ENCODE data around the gene PEX11G. TPM values are rescaled to one million over a fixed set of nuclear protein-coding genes. Genes with fewer than 3 reads are reported as not detected.

The PEX11G gene
- total and polyA plus RNA-seq, 10 donors, result 2.3 to 9.6 (median 4.6) TPM

DNA sequence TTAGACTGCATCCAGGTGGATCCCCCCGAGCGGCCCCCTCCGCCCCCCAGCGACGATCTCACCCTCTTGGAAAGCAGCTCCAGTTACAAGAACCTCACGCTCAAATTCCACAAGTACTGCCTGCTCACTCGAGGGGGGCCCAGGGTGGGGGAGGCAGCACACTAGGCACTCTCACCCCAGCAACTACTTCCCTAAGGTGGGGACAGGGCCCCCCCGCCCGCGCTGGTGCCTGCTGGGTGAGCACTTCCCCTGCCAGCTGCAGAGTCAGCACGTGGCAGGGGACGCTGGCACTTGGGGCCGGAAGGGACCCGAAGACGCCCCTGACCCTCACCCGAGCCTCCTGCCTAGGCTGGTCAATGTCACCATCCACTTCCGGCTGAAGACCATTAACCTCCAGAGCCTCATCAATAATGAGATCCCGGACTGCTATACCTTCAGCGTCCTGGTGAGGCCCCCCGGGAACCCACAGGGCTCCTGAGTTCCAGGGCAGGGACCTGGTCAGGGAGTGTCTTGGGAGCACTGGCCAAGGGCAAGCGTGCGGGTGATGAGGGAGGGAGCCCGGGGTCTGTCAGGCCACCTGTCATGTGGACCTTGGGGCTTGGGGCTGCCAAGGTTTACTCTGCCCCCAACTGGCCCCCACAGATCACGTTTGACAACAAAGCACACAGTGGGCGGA is 38.8 kb upstream of the PEX11G start:
- DNase-seq, result peak; percentile 92
- H3K36me3 ChIP-seq, result peaks cover 0 to 87% (median 35%) of the 10 kb centered on the region in 6 donors
- intact Hi-C loops (cut with DNase I; ENCODE audit: low total_unique reads), result no loop called here
- no peaks in the 10 kb centered on the region for H3K9me3 ChIP-seq
- H3K27ac ChIP-seq, result peak overlapping the region; percentile 42 to 84 (median 72)
- H3K4me1 ChIP-seq, result peaks cover 13 to 77% (median 42%) of the 10 kb centered on the region in 6 donors
- TF ChIP-seq POLR2A (IDR thresholded peaks at IDR 0.05), result no peak
- peak; percentile 82 to 89 (median 86) for TF ChIP-seq POLR2AphosphoS5 (IDR thresholded peaks at IDR 0.05)
- 45 to 69% (median 52%) methylated on average over 12 to 25 of the region's 25 CpGs for WGBS, 5 donors
- peak overlapping the region in 2 of 8 donors; percentile 28 to 59 for H3K4me3 ChIP-seq
- H3K27me3 ChIP-seq (replicated peaks in 1 of 7), result no peaks in the 10 kb centered on the region

- Histone ChIP-seq H3K27ac (peak overlapping the region; percentile 35 to 84 (median 72)), H3K27me3 (replicated peaks in 1 of 7) (no peaks in the 10 kb centered on the region), H3K9me3 (no peaks in the 10 kb centered on the region), H3K4me3 (peak overlapping the region in 5 of 8 donors; percentile 1 to 59 (median 7)), H3K4me1 (peaks cover 20 to 84% (median 52%) of the 10 kb centered on the region in 6 donors), H3K36me3 (peaks cover 0 to 73% (median 35%) of the 10 kb centered on the region in 6 donors)
- 70 to 91% (median 85%) methylated on average over 16 to 31 of the region's 31 CpGs for WGBS, 5 donors
- TF ChIP-seq POLR2A (IDR thresholded peaks at IDR 0.05) (no peak), POLR2AphosphoS5 (IDR thresholded peaks at IDR 0.05) (peak; percentile 29 to 67 (median 62))
- peak; percentile 74 for DNase-seq
- intact Hi-C loops (cut with DNase I; ENCODE audit: low total_unique reads), result no loop called here
These were observed 37.5 kb upstream of the PEX11G start for GRCh38 chr19:7526059-7526929.

DNA sequence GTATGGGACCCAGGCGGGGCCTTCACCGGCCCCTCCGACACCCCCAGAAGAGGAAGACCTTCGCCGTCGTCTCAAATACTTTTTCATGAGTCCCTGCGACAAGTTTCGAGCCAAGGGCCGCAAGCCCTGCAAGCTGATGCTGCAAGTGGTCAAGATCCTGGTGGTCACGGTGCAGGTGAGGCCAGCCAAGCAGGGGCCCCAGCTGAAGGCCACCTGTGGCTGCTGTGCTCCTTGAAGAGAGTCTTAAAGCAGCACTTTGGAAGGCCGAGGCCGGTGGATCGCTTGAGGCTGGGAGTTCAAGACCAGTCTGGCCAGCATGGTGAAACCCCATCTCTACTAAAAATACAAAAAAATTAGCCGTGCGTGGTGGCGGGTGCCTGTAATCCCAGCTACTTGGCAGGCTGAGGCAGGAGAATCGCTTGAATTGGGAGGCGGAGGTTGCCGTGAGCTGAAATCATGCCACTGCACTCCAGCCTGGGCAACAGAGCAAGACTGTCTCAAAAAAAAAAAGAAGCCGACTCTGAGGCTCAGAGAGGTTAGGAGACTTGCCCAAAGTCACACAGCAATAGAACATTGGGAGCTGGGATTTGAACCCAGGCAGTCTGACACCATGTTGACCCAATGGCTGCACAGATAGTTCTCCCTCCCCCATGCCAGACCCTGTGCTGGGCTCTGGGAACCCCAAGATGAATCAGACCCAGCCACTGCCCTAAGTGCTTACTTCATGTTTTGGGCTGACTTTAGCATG is 36.3 kb upstream of the PEX11G start:
- H3K36me3 ChIP-seq, result peaks cover 0 to 67% (median 28%) of the 10 kb centered on the region in 6 donors
- H3K27me3 ChIP-seq (replicated peaks in 1 of 7), result no peaks in the 10 kb centered on the region
- peak overlapping the region in 2 of 8 donors; percentile 86 to 91 for H3K4me3 ChIP-seq
- no peaks in the 10 kb centered on the region for H3K9me3 ChIP-seq
- 94 to 96% (median 96%) methylated on average over 20 of the region's 20 CpGs for WGBS, 5 donors
- peak overlapping the region in 6 of 8 donors; percentile 48 to 84 (median 72) for H3K27ac ChIP-seq
- intact Hi-C loops (cut with DNase I; ENCODE audit: low total_unique reads), result no loop called here
- peak; percentile 75 for DNase-seq
- H3K4me1 ChIP-seq, result peaks cover 20 to 95% (median 59%) of the 10 kb centered on the region in 6 donors
- TF ChIP-seq POLR2AphosphoS5 (IDR thresholded peaks at IDR 0.05), result no peak
- no peak for TF ChIP-seq POLR2A (IDR thresholded peaks at IDR 0.05)
- TF ChIP-seq, protein P1, sequence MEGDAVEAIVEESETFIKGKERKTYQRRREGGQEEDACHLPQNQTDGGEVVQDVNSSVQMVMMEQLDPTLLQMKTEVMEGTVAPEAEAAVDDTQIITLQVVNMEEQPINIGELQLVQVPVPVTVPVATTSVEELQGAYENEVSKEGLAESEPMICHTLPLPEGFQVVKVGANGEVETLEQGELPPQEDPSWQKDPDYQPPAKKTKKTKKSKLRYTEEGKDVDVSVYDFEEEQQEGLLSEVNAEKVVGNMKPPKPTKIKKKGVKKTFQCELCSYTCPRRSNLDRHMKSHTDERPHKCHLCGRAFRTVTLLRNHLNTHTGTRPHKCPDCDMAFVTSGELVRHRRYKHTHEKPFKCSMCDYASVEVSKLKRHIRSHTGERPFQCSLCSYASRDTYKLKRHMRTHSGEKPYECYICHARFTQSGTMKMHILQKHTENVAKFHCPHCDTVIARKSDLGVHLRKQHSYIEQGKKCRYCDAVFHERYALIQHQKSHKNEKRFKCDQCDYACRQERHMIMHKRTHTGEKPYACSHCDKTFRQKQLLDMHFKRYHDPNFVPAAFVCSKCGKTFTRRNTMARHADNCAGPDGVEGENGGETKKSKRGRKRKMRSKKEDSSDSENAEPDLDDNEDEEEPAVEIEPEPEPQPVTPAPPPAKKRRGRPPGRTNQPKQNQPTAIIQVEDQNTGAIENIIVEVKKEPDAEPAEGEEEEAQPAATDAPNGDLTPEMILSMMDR (IDR thresholded peaks at IDR 0.05 in 8 of 11, conservative IDR thresholded peaks at IDR 0.05 in 3 of 11), result no peak

GRCh38 chr19:7524523-7524922 is 35.7 kb upstream of the PEX11G start:
- Histone ChIP-seq H3K4me3 (peak overlapping the region in 3 of 8 donors; percentile 86 to 91 (median 91)), H3K27ac (peak overlapping the region in 4 of 8 donors; percentile 6 to 84 (median 78)), H3K9me3 (no peaks in the 10 kb centered on the region), H3K27me3 (replicated peaks in 1 of 7) (no peaks in the 10 kb centered on the region), H3K36me3 (peaks cover 0 to 67% (median 28%) of the 10 kb centered on the region in 6 donors), H3K4me1 (peaks cover 20 to 98% (median 61%) of the 10 kb centered on the region in 6 donors)
- intact Hi-C loops (cut with DNase I; ENCODE audit: low total_unique reads), result no loop called here
- WGBS, 5 donors, result 90 to 98% (median 92%) methylated on average over 5 of the region's 5 CpGs
- TF ChIP-seq, protein P1 (IDR thresholded peaks at IDR 0.05 in 8 of 11, conservative IDR thresholded peaks at IDR 0.05 in 3 of 11), result no peak
- TF ChIP-seq POLR2A (IDR thresholded peaks at IDR 0.05) (no peak), POLR2AphosphoS5 (IDR thresholded peaks at IDR 0.05) (no peak)
- no peak for DNase-seq

All from spleen (tissue), 11 donors.